Endodermal cell (in vitro differentiated cells): ENCODE data around the gene PTGR3. TPM values are rescaled to one million over a fixed set of nuclear protein-coding genes. Genes with fewer than 3 reads are reported as not detected.

Experiments used
- DNase-seq: peaks from one replicate; pipeline ENCODE4 v3.0.0-alpha.2; 2017
- H3K27ac ChIP-seq: 2 replicates; pipeline ENCODE4 v1.5.1; 2013; ENCODE audit warnings: mild to moderate bottlenecking, low read depth, low read length, moderate library complexity
- H3K27me3 ChIP-seq: 2 replicates; pipeline ENCODE4 v1.6.1; 2013; ENCODE audit warnings: mild to moderate bottlenecking, low read length, moderate library complexity; ENCODE audit not compliant: insufficient read depth, control insufficient read depth, poor library complexity, severe bottlenecking
- H3K36me3 ChIP-seq: 2 replicates; pipeline ENCODE4 v1.7.0; 2013; ENCODE audit warnings: mild to moderate bottlenecking, low read length, moderate library complexity; ENCODE audit not compliant: control insufficient read depth, insufficient read depth
- H3K4me1 ChIP-seq: one replicate; pipeline ENCODE4 v1.7.0; 2013; ENCODE audit warnings: low read length; ENCODE audit not compliant: control insufficient read depth, insufficient read depth
- H3K4me3 ChIP-seq: 2 replicates; pipeline ENCODE4 v1.5.1; 2013; ENCODE audit warnings: mild to moderate bottlenecking, low read length, moderate library complexity
- H3K9ac ChIP-seq: 2 replicates; pipeline ENCODE4 v1.6.1; 2013; ENCODE audit warnings: mild to moderate bottlenecking, low read length, moderate library complexity; ENCODE audit not compliant: poor library complexity, severe bottlenecking; ENCODE audit errors: extremely low read depth
- H3K9me3 ChIP-seq: 2 replicates; pipeline ENCODE4 v1.6.1; 2013; ENCODE audit warnings: mild to moderate bottlenecking, low read length, moderate library complexity; ENCODE audit not compliant: control insufficient read depth
- H3K27ac Mint-ChIP-seq: 2 replicates; pipeline ENCODE4 v1.8.0; 2020; ENCODE audit warnings: mixed read lengths
- H3K27me3 Mint-ChIP-seq: 2 replicates; pipeline ENCODE4 v1.8.0; 2021; ENCODE audit warnings: mild to moderate bottlenecking, mixed read lengths; ENCODE audit not compliant: insufficient read depth
- H3K36me3 Mint-ChIP-seq: 2 replicates; pipeline ENCODE4 v1.8.0; 2020; ENCODE audit warnings: low read depth, mixed read lengths
- H3K4me1 Mint-ChIP-seq: 2 replicates; pipeline ENCODE4 v1.8.0; 2020; ENCODE audit warnings: mixed read lengths
- H3K4me3 Mint-ChIP-seq: 2 replicates; pipeline ENCODE4 v1.8.0; 2020; ENCODE audit warnings: mild to moderate bottlenecking, moderate library complexity, mixed read lengths
- H3K9me3 Mint-ChIP-seq: 2 replicates; pipeline ENCODE4 v1.8.0; 2020; ENCODE audit warnings: mild to moderate bottlenecking, mixed read lengths
- WGBS, 2 experiments: methylation state at CpG; one replicate each; pipeline versions ENCODE4 v1.1.5 to v1.1.7; 2013; ENCODE audit warnings: missing lambda C conversion rate in 2 of 2, mixed read lengths in 1 of 2; ENCODE audit not compliant: insufficient coverage in 1 of 2, insufficient read length in 1 of 2; 5-methylcytosine and 5-hydroxymethylcytosine counted together
- total RNA-seq, 2 donors: library from RNA; stranded (reverse); fragmentation: NEBNext Ultra II Directional in 1 of 2; extraction: Animal tissue kit (Norgen Biotek cat#: 25700) in 1 of 2; gene quantifications; 2 replicates in 1 of 2; 3 replicates in 1 of 2; pipeline ENCODE4 v1.2.1, GENCODE V29; 2021
- TF ChIP-seq, protein P1 (sequence below): fragments of 200-600 bp; sonication (generic); conservative IDR thresholded peaks from 2 replicates; pipeline ENCODE4 v1.5.0; 2021; ENCODE audit warnings: antibody characterized with exemption, mild to moderate bottlenecking

PTGR3 gene
- total RNA-seq, 2 donors from 2014 or later = 12.2 to 13.3 TPM

DNA sequence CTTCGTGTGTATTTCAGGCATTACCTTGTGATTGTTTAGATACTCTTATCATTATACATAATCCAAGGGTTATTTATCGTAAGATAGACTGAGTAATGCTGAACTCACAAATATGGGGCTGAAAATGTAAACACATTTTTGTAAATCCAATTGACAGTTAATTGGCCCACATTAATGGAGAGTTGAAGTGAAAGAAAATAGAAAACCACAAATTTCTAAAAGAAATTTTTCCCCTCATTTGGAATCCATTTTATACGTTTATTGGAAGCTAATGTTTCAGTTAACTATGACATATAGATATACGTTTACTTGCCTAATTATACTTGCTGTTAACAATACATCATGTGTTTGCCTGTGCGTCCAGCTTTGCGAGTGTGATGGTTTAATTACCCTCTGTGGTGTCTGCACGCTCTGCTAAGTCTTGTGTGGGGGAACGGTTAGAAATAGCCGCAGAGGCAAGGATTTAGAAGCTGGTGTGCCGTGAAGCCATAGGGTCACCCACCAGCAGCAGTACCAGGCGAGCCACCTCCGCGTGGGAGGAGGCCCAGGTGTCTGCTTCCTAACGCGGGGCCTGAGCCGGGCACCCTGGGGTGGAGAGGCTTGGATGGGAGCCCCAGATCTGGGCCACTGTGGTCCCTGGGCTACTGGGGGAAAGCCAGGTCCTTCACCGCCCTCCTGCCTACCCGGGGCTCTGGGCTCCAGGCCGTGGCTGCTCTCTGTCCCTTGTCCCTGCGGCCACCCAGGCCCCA lies 39.7 kb upstream of the PTGR3 start:
- no peak overlapping the region for H3K4me3 ChIP-seq
- TF ChIP-seq, protein P1, sequence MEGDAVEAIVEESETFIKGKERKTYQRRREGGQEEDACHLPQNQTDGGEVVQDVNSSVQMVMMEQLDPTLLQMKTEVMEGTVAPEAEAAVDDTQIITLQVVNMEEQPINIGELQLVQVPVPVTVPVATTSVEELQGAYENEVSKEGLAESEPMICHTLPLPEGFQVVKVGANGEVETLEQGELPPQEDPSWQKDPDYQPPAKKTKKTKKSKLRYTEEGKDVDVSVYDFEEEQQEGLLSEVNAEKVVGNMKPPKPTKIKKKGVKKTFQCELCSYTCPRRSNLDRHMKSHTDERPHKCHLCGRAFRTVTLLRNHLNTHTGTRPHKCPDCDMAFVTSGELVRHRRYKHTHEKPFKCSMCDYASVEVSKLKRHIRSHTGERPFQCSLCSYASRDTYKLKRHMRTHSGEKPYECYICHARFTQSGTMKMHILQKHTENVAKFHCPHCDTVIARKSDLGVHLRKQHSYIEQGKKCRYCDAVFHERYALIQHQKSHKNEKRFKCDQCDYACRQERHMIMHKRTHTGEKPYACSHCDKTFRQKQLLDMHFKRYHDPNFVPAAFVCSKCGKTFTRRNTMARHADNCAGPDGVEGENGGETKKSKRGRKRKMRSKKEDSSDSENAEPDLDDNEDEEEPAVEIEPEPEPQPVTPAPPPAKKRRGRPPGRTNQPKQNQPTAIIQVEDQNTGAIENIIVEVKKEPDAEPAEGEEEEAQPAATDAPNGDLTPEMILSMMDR = no peak
- no peaks in the 10 kb centered on the region for H3K27me3 ChIP-seq
- H3K9me3 ChIP-seq = no peaks in the 10 kb centered on the region
- Mint-ChIP-seq H3K36me3 (no peaks in the 10 kb centered on the region), H3K27ac (no peak overlapping the region), H3K9me3 (no peaks in the 10 kb centered on the region), H3K4me1 (peaks cover 13% of the 10 kb centered on the region), H3K4me3 (no peak overlapping the region), H3K27me3 (no peaks in the 10 kb centered on the region)
- no peak for DNase-seq
- no peak overlapping the region for H3K27ac ChIP-seq
- H3K4me1 ChIP-seq = no peaks in the 10 kb centered on the region
- H3K36me3 ChIP-seq = no peaks in the 10 kb centered on the region
- no peak overlapping the region for H3K9ac ChIP-seq
- WGBS, 2 experiments = 95 to 96% methylated on average over 6 to 20 of the region's 20 CpGs

DNA sequence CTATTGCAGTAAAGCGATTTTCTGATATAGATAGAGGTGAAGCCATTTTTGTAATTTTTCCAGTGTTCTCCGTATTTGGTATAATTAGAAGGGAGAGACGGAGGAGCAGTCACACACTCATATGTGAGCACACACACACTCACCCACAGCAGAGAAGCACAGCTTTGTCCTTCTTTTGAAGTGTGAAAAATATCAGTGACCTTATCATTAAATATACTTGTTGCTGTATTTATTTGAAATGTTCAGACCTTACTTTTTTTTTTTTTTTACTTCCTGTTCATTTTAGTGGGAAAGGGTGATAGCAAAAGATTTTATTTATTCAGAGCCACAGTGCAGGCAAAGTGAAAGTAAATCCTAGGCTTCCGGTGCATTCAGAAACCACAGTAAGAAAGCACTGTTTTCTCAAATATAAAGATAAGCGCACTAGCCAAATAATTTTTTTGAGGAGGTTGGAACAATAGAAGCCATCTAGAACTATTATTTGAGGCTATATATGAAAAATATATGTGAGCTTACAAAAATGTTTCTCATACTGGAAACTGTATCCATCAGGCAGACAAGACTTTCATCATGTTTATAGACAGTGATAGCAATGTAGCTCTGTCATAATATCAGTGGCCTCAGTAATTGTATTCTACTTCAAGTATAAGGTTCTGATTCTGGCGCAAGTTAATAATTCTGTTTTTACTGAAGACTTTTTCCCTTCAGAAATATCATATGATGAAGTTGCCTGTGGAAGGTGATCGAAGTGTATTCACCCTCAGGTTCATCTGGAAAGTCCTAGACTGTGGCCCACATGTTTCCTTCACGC lies 38.9 kb upstream of the PTGR3 start:
- DNase-seq = no peak
- H3K4me1 ChIP-seq = no peaks in the 10 kb centered on the region
- TF ChIP-seq, protein P1 = no peak
- H3K9ac ChIP-seq = no peak overlapping the region
- WGBS, 2 experiments = 96% methylated on average over 7 of the region's 8 CpGs; no CpG with 5 or more reads in 1 of the 2 experiments
- H3K27me3 ChIP-seq = no peaks in the 10 kb centered on the region
- H3K27me3 Mint-ChIP-seq = no peaks in the 10 kb centered on the region
- H3K4me1 Mint-ChIP-seq = peaks cover 6% of the 10 kb centered on the region
- no peaks in the 10 kb centered on the region for H3K9me3 ChIP-seq
- H3K4me3 Mint-ChIP-seq = no peak overlapping the region
- no peak overlapping the region for H3K4me3 ChIP-seq
- no peaks in the 10 kb centered on the region for H3K36me3 Mint-ChIP-seq
- H3K27ac Mint-ChIP-seq = no peak overlapping the region
- no peaks in the 10 kb centered on the region for H3K36me3 ChIP-seq
- H3K27ac ChIP-seq = no peak overlapping the region
- H3K9me3 Mint-ChIP-seq = no peaks in the 10 kb centered on the region

DNA sequence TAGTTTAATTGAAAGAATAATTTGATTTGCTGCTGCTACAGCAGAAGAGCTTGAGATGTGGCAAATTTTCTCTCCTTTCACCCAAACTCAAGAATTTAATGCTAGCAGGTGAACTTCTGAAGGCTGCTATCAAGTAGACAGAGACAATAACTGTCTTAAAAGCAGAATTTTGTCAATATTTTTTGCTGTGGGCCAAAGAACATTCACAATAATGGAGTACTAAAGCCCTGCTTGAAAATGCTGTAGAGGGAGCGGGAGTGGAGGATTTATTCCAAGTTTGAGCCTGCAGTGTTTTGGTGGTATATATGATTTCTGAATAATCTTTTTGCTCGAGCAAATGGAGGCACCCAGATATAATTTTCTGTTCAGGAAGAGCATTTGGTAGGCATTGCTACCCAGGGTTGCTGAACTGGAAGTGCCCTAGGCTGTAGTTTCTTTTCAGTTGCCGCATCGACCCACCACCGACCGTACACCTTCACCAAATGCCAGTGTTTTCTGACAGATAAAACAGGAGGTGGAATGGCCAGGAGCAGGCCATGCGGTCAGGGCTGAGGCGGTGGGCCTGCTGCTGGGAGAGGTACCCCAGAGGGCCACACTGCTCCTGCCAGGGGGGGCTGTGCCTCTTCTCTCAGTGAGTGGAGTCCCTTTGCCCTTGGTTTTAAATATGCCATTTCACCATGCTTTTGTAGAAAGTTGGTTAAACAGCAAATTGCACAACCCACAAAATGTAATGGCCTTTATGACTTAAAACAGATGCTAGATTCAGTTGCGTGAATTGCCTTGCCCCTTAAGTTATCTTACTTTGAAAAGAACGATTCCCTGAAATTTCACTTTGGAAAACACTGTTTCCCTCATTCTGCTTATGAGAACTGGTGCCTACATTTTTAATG lies 38.0 kb upstream of the PTGR3 start:
- no peak overlapping the region for H3K4me3 Mint-ChIP-seq
- no peaks in the 10 kb centered on the region for H3K9me3 Mint-ChIP-seq
- DNase-seq = no peak
- no peak overlapping the region for H3K27ac Mint-ChIP-seq
- H3K4me3 ChIP-seq = no peak overlapping the region
- H3K27me3 Mint-ChIP-seq = no peaks in the 10 kb centered on the region
- WGBS, 2 experiments = 92 to 94% methylated on average over 6 to 10 of the region's 10 CpGs
- no peak overlapping the region for H3K27ac ChIP-seq
- no peaks in the 10 kb centered on the region for H3K27me3 ChIP-seq
- H3K4me1 Mint-ChIP-seq = peaks cover 6% of the 10 kb centered on the region
- no peaks in the 10 kb centered on the region for H3K36me3 Mint-ChIP-seq
- H3K4me1 ChIP-seq = no peaks in the 10 kb centered on the region
- no peaks in the 10 kb centered on the region for H3K36me3 ChIP-seq
- no peak overlapping the region for H3K9ac ChIP-seq
- TF ChIP-seq, protein P1 = no peak
- H3K9me3 ChIP-seq = no peaks in the 10 kb centered on the region
